Pulmonary artery endothelial cell (primary cell): ENCODE results near the gene STX17. TPM values are rescaled to one million over a fixed set of nuclear protein-coding genes. Genes with fewer than 3 reads are reported as not detected.
A peak's percentile ranks its signal among the peaks of the same experiment; 100 is the strongest.
"Not testable (repeated sequence)": the region's sequence is repeated elsewhere in the genome, so short reads cannot be mapped to it uniquely, and the experiment has no call there.

Source experiments
- DNase-seq: peaks from one replicate; pipeline ENCODE4 v3.0.0-alpha.2; 2011; ENCODE audit warnings: low read depth, low spot score
- total RNA-seq: library from RNA; depleted of rRNA; stranded (reverse); fragments of >200 nt; gene quantifications from 2 replicates; pipeline ENCODE4 v1.2.3, GENCODE V29; 2014

The STX17 gene
- 12.9 and 16.7 TPM in 2 replicates for total RNA-seq

DNA sequence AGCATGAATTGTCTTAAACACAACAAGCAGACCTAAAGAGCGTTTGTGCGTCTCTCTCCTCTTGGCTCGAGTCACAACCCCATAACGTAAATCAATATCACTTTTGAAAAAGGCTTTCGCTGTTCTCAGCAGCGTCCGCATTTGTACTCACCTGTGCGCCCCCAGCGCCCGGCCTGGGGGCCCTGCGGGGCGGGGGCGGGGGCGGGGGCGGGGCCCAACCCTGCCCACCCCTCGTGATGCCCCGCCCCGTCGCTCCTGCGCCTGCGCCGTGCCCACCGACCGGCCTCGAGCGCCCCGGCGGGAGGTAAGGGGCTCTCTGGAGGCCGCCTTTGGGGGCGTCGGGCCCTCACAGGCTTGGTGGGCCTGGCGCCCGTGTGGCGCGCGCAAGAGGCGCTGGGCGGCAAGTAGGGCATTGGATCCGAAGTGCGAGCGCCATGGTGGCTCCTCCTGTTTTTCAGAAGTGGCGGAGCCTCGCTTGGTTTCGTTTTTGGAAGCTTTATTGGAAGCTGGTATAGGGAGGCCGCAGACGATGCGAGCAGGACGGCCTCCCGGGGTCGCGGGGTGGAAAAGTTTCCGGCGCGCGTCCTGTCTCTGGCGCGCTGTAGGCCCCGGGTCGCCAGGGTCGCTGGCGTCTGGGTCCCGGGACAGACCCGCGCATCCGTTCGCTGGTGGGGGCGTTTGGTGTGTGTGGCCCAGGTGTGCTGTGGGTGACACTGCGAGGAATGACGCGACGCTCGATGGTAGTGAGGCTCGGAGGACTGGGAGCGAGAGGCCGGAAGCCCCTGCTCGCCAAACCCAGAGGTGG, at the start of gene STX17:
Gene STX17 (plus strand): TSS at position 252 of the 805 bp plus-strand sequence. CDS start 8,586 bp downstream, outside the sequence.
- DNase-seq: peak; percentile 24

DNA sequence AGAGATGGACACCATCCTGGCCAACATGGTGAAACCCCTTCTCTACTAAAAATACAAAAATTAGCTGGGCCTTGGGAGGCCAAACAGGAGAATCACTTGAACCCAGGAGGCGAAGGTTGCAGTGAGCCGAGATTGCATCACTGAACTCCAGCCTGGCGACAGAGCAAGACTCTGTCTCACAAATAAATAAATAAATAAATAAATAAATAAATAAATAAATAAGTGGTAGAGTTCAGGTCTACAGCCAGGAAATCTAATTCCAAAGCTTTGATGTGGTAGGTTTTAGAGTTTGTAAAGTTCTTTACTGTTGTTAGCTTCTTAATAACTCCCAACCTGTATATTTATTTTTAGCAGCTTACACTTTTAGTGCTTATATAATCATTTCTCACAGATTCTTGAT, 48.9 kb upstream of the STX17 start:
- not testable (repeated sequence) for DNase-seq

DNA sequence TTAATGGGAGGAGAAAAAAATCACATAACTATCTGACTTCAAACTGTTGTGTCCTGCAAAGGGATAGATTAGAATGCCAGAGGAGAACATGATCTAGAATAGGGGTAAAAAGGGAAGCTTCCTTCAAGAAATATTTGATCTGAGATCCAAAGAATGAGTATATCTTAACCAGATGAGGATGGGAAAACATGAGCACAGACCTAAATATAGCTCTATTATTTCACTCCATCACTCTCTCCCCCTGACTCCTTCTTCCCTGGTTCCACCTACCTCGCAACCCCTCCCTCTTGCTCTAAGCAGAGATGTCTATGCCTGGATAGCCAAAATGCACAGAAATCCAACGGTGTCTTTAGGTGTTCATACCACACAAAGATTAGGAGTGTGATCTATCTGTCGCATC, 48.4 kb upstream of the STX17 start:
- DNase-seq: no peak

DNA sequence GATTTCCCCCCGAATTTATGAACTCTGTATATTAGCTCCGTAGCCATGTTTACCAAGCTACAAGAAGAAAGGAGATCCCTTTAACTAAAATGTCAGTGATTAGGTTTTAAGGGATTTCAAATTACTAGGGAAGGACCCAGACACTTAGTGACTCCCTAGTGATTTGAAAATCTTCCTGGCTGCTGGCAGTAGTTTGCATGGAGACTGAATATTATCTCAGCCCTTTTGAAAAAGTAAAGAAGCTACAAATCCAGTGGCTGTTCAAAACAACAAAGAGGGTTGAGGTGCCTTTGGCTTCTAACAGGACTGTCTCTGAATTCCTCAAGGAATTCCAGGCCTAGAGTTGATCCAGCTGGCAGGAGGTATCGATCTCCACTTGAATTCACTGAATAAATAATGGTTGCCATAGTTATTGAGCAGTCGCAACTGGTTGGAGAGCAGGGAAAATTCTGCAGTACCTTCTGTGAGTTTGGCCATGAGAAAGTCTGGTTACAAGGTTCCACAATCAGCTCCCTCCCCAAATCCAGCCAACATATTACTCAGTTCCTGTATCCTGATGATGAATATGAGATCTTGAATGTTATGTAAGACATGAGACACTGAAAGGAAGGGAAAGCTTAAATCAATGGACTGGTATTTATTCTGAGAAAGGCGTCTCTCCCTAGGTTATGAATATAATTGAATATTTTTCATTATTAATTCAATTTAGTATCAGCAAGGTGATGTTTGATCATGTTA, 47.0 kb upstream of the STX17 start:
- no peak for DNase-seq

DNA sequence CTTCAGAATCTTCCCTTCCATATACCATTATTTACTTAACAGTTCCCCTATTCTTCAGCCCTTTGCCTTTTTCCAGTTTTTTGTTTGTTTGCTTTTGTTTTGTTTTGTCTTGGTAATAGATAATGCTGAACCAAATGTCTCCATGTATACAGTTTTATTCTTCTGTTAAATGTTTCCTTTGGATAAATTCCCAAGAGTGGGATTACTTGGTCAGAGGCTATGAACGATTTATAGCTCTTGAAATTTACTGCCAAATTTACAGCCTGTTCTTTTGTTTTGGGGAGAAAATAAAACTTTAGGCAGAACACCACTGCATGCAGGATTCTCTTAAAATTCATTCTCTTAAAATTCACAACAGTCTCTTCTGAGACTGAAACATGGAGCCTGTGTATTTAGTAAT, 46.2 kb upstream of the STX17 start:
- DNase-seq: no peak

DNA sequence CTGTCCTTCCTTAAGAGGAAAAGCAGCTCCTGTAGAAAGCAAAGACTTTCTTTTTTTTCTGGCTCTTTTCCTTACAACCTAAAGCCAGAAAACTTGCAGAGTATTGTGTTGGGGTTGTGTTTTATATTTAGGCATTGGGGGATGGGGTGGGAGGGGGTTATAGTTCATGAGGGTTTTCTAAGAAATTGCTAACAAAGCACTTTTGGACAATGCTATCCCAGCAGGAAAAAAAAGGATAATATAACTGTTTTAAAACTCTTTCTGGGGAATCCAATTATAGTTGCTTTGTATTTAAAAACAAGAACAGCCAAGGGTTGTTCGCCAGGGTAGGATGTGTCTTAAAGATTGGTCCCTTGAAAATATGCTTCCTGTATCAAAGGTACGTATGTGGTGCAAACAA, 42.5 kb upstream of the STX17 start:
- DNase-seq: no peak

DNA sequence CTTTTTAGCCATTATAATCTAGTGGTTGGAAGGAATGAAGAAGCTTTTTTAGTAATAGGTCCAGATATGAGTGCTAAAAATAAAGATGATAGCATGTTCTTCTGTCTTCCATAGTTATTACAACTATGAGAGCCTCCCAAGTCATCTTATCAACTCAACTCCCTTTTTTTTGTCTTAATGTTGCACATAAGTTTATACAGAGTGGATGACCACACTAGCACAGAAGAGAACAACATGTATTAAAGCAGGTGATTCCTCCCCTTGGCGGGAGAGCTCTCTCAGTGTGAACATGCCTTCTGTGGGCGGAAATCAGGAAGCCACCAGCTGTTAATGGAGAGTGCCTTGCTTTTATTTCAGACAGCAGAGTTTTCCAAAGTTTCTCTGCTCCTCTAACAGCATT, 40.1 kb upstream of the STX17 start:
- DNase-seq: no peak

DNA sequence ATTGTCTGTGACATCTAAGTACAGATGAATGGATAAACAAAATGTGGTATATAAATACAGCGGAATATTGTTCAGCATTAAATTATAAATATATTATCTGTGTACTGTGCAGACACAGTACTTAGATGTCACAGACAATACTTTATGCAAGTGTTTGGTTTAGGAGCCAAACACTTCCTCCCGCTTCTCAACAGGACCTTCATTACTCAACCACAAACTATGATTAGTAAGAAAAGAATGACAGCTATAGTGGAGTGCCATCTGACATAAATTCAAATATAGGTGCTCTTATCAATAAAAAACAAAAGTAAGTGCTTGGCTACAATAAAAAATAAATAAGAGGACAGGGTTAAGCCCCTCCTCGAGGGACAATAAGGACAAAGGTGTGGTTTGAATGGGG, 38.9 kb upstream of the STX17 start:
- DNase-seq: no peak

DNA sequence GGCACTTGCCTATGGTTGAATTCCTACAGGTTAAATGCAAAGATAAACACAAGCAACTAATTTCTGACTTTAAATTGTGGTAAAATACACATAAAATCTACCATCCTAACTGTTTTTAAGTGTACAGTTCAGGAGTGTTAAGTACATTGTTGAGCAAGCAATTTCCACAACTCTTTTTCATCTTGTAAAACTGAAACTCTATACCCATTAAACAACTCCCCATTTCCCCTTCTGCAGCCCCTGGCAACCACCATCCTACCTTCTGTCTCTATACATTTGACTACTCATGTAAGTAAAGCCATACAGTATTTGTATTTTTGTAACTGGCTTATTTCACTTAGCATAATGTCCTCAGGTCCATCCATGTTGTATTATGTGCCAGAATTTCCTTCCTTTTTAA, 38.5 kb upstream of the STX17 start:
- no peak for DNase-seq

DNA sequence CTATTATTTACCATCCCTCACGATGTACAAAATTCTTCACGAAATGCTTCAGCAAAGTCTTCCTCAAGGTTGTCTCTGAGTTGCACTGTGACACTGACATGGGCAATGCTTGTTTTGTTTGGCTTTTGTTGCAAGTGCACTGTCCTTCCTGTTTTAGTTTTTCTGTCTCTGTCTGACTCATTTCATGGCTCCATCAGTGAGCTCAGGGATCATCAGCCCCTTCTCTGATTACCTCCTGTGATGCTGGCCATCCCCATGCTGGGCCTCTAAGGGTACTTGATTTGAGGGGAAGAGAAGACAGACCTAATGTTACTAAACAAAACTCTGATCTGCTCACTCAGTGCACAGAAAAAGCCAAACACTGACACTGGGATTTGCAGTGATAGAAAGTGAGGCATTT, 37.6 kb upstream of the STX17 start:
- DNase-seq: no peak

DNA sequence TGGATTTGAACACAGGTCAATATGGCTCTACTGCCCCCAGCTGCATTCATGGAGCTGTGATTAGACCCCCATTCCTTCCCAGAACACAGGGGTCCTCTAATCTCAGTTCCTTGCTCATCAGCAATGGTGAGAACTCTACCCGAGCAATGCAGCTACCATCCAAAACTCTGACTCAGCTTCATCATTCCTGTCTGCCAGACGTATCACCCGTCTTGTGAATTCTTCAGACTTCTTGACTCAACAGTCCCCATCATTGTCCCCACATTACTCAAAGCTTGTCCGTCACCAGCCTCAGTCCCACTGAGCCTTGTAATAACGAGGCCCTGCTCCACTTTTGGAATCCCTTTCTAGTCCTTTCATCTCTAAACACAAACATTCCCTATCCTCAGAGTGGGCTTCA, 36.3 kb upstream of the STX17 start:
- no peak for DNase-seq

DNA sequence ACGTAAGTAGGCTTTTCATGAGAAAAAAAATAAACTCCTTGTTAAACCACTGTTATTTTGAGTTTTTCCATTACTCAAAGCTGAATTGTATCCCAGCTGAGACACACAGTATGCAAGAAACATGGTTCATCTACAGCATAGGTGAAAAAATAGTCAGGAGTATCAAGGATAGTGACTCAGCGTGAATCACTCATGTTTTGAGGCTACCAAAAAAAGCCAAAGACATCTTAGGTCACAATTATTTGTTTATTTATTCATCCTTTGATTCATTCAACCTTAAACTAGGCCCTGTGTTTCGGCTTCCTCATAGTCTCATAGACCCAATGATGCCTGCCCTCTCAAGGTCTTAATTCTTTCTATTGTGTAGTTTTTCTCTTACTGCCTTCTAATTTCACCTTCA, 32.9 kb upstream of the STX17 start:
- DNase-seq: no peak

DNA sequence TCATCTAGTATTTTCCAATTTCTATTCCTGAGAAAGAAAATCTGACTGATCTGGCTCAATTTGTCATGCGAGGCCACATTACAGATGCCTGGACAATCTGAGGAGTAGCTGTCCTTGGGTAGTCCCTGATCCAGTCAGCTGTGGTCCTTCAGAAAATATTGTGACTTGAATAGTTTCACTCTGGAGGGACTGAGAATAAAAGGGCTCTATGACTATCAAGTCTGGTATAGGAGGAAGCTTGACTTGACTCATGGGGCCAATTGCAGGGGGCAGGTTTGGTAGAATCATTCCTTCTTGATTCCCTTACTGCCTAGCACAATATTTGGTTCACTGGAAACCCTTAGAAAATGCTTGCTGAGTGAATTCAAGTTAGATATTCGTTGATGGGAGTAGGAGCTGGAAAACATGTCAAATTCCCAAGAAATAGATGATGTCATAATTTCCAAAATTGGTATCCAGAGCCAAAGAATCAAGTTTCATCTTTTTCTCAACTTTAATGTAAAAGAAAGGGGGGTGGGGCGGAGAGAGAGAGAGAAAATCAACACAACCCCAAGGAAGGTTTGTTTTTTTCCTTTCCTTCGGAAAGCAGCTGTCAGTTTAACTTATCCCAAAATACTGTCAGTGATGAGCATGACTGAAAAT, 32.4 kb upstream of the STX17 start:
- DNase-seq: no peak

DNA sequence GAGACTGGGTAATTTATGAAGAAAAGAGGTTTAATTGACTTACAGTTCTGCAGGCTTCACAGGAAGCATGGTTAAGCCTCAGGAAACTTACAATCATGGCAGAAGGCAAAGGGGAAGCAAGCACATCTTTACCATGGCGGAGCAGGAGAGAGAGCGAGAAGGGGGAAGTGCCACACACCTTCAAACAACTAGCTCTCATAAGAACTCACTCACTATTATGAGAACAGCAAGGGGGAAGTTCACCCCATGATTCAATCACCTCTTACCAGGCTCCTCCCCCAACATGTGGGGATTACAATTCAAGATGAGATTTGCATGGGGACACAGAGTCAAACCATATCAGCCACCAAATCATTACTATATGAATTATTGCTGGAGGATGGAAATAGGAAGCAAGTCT, 30.3 kb upstream of the STX17 start:
- no peak for DNase-seq

DNA sequence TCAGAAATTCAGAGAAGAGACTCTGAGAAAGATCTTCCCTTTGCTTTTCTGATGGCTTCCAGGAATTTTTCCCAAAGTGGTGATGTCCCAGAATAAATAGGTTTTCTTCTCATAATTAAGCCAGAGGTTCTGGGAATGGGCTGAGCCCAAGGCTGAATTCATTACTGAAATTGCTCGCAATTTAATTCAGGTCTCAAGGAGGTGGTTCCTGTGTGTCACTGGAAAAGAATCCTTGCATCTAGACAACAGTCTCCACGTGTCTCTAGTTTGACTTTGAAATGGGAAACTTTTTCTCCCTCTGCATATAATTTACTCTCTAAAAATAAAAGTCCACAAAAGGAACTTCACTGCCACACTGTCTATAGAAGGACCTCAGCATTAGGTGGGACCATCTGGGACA, 27.8 kb upstream of the STX17 start:
- no peak for DNase-seq

DNA sequence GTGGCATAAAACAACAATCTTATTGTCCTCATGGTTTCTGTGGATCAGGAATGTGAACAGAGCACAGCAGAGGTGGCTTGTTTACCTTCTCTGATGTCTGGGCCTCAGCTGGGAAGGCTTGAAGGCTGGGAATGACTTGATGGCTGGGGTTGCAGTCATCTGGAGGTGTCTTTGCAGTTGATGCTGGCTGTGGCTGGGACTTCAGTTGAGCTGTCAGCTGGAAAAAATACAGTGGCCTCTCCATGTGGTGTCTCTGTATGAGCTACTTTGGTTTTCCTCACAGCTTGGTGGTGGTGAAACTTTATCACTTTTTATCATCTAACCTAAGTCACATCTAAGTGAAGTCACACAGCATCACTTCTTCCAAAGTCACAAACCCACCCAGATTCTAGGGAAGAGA, 24.7 kb upstream of the STX17 start:
- DNase-seq: no peak

DNA sequence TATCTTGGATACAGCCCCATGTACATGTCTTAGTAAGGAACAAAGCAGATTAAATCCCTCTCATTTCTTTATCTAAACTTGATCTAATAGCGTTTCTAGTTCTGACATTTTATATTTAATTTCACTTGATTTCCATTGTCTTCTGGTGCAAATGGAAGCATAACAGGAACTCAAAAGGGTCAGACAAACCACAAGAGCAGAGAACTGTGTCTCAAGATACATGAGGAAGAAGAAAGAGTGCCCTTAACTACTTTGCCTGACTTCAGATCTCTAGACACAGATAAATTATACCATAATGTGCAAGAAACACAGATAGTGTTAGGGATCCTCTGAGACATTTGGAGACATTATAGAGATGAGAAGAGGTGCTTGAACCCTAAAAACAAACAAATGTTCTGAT, 20.7 kb upstream of the STX17 start:
- no peak for DNase-seq

DNA sequence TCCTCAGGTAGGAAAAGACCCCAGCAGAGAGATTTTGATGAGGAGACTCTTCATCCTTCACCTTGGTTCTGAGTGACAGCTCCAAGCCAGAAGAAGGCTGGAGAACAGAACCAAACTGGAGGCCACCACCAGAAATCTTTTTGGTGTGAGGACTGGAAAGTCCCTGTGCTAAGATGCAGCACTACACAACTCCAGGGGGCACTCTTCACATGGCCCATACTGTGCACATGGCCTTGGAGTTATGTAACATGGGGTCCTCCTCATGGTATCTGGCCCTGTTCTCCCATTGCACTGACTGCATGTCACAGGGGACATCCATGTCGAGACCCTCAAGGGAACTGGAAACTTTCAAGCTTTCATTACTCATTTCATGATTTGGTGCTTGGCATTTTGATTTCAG, 17.3 kb upstream of the STX17 start:
- no peak for DNase-seq

DNA sequence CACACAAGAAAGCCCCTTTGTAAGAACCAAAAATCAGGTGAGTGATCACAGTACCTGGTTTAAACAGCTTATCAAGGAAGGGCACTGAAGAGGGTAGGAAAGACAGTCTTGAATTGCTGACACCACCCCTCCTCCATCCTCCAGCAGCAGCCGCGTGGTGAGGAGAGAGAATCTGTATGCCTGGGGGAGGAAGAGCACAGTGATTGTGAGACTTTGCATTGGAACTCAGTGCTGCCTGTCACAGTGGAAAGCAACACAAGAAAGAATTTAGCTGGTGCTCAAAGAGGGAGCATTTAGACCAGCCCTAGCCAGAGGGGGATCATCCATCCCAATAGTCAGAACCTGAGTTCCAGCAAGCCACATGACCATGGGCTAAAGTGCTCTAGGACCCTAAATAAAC, 11.6 kb upstream of the STX17 start:
- no peak for DNase-seq

DNA sequence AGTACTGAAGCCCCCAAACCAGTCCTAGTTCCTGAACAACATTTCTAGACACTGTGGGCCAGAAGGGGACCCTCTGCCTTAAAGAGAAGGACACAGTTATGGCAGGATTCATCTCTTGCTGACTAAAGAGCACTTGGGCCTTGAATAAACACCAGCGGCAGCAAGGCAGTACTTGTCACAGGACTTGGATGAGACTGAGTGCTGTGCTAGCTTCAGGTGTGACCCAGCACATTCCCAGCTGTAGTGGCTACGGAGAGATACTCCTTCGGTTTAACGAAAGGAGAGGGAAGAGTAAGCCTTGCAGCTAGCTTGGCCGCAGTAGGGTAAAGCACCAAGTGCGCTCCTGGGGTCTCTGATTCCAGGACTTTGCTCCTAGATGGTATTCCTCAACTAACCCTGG, 10.9 kb upstream of the STX17 start:
- no peak for DNase-seq

DNA sequence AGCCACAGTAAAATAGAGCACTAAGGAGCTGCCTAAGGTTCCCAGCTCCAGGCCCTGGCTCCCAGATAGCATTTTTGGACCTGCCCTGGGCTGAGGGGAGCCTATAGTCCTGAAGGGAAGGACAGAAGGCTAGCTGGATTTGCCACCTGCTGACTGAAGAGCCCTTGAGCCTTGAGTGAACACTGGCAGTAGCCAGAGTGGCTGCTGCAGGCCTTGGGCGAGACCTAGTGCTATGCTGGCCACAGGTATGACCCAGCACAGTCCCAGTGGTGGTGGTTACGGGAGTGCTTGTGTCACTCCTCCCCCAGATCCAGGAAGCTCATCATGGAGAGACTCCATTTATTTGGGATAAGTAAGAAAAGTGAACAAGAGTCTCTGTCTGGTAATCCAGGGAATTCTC, 10.3 kb upstream of the STX17 start:
- no peak for DNase-seq

DNA sequence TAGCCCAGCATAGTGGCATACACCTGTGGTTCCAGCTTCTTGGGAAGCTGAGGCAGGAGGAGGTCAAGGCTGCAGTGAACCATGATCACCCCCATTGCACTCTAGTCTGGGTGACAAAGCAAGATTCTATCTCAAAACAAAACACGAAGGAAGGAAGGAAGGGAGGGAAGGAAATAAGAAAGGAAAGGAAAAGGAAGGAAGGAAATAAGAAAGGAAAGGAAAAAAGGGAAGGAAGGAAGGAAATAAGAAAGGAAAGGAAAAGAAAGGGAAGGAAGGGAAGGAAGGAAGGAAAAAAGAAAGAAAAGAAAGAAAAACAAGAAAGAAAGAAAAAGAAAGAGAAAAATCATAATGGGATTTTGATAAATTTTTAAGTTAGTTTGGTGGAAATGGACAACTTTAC, 3.1 kb upstream of the STX17 start:
- DNase-seq: no peak
